Measurements from ENCODE around the gene PHLPP1.

- TF ChIP-seq POLR2AphosphoS5 (IDR thresholded peaks at IDR 0.05) (no peak), CTCF (IDR thresholded peaks at IDR 0.05 in 8 of 11, conservative IDR thresholded peaks at IDR 0.05 in 3 of 11) (no peak), POLR2A (IDR thresholded peaks at IDR 0.05) (no peak)
Observed at GRCh38 chr18:62810682-62811081, 95.3 kb downstream of the PHLPP1 start.

Measured in spleen (tissue), 7 donors.